ENCODE measurements around the gene OLFML2A. TPM values are rescaled to one million over a fixed set of nuclear protein-coding genes. Genes with fewer than 3 reads are reported as not detected.
A peak's percentile ranks its signal among the peaks of the same experiment; 100 is the strongest.

OLFML2A gene
- total and polyA plus RNA-seq, 2 of the 4 experiments (the other 2 are of a cell fraction): 2.0 to 5.9 TPM

- TF ChIP-seq SMC3 (IDR thresholded peaks at IDR 0.05; ENCODE audit: low read depth, low read length): no peak
Measured at GRCh38 chr9:124809741-124810500, 33.0 kb downstream of the OLFML2A start (continued).

GRCh38 chr9:124810663-124811355 lies 33.9 kb downstream of the OLFML2A start:
- Histone ChIP-seq H4K91ac (ENCODE audit: insufficient read depth, low read depth, low read length) (peak overlapping the region; percentile 99), H3K4ac (ENCODE audit: low read depth, low read length) (peak overlapping the region; percentile 100), H4K20me1 (ENCODE audit: insufficient read depth, low read length) (no peaks in the 10 kb centered on the region), H2BK15ac (ENCODE audit: low read depth, low read length) (peak overlapping the region; percentile 98; the same call in 2 of the 3 replicates), H4K8ac (ENCODE audit: low read depth in 2 of 2, low read length in 2 of 2) (peak overlapping the region; percentile 84 to 96), H2AK5ac (ENCODE audit: low read depth, low read length) (peak overlapping the region; percentile 100), H3K79me1 (ENCODE audit: low read depth in 1 of 2, low read length in 2 of 2) (peaks cover 0 to 10% of the 10 kb centered on the region in 2 experiments; a peak in 2 of 4 replicates), H3K9me3 (ENCODE audit: control insufficient read depth, insufficient read depth, low read length) (no peaks in the 10 kb centered on the region), H2AFZ (replicated peaks; ENCODE audit: low read length, poor library complexity) (peak overlapping the region; percentile 93), H3K4me3 (ENCODE audit: insufficient read depth, low read depth, low read length) (no peak overlapping the region), H3K4me2 (ENCODE audit: low read depth, low read length) (peak overlapping the region; percentile 23), H2AK9ac (replicated peaks; ENCODE audit: low read depth, low read length, poor library complexity) (peak overlapping the region; percentile 98), H2BK20ac (ENCODE audit: low read depth, low read length) (peak overlapping the region; percentile 99), H3K4me1 (ENCODE audit: control insufficient read depth, insufficient read depth, low read length) (peaks cover 23% of the 10 kb centered on the region), H3K9me1 (ENCODE audit: insufficient read depth, low read length) (peaks cover 20% of the 10 kb centered on the region), H3K9ac (ENCODE audit: low read depth, low read length) (peak overlapping the region; percentile 73), H3K18ac (ENCODE audit: low read depth, low read length) (peak overlapping the region; percentile 91), H3K23ac (ENCODE audit: low read depth, low read length) (peak overlapping the region; percentile 89), H3K27me3 (ENCODE audit: control insufficient read depth, insufficient read depth, low read length) (no peaks in the 10 kb centered on the region), H4K5ac (ENCODE audit: low read depth, low read length) (peak overlapping the region; percentile 96), H3K14ac (replicated peaks; ENCODE audit: low read depth, low read length) (peak overlapping the region; percentile 98), H2BK120ac (ENCODE audit: low read depth, low read length) (peak overlapping the region; percentile 99), H3K27ac (ENCODE audit: insufficient read depth, low read length) (peak overlapping the region; percentile 95), H3K56ac (ENCODE audit: extremely low read depth, insufficient read depth, low read length) (peak overlapping the region; percentile 91), H2BK5ac (ENCODE audit: low read depth, low read length, poor library complexity, severe bottlenecking) (peak overlapping the region; percentile 93), H3K36me3 (ENCODE audit: control insufficient read depth, insufficient read depth, low read length) (peaks cover 12% of the 10 kb centered on the region; the same call in 1 of the 2 replicates)
- CTCF ChIA-PET: interaction anchor here (0.8 to 1.7 kb wide), 3 partner anchors 34 to 43 kb away, joined by 3 to 4 read pairs (median 4); partner anchors contain the start of genes OLFML2A and WDR38
- 6% methylated on average over 6 of the region's 12 CpGs; no CpG with 5 or more reads in 1 of the 2 experiments for WGBS, 2 experiments (ENCODE audit: extremely low coverage in 2 of 2, insufficient read length in 1 of 2)
- POLR2A ChIA-PET (ENCODE audit: unreplicated experiment): no interaction called here
- in situ Hi-C loops (cut with MboI; ENCODE audit: low sequenced_read_pairs) (no loop called here), intact Hi-C loops (cut with micrococcal nuclease) (no loop called here), dilution Hi-C loops (cut with HindIII; ENCODE audit: low sequenced_read_pairs, unreplicated experiment) (no loop called here)
- DNase-seq (peak; percentile 90), ATAC-seq (ENCODE audit: low read depth) (peak; percentile 76)
- TF ChIP-seq RAD21 (IDR thresholded peaks at IDR 0.05; ENCODE audit: low read length) (0 out of 2 replicates have a peak, but pooled peaks have one; percentile 5), SMC3 (IDR thresholded peaks at IDR 0.05; ENCODE audit: low read depth, low read length) (peak; percentile 7; the same call in 1 of the 2 replicates), RFX5 (IDR thresholded peaks at IDR 0.05; ENCODE audit: low read depth, low read length) (no peak), BHLHE40 (IDR thresholded peaks at IDR 0.05; ENCODE audit: low read depth, low read length) (no peak), MAZ (IDR thresholded peaks at IDR 0.05; ENCODE audit: borderline replicate concordance, low read depth, low read length) (peak; percentile 51; the same call in 1 of the 2 replicates)
- no TSS peak for BruUV-seq (replicated peaks)
